H1 (cell line): ENCODE data around the gene FCER2. TPM values are rescaled to one million over a fixed set of nuclear protein-coding genes. Genes with fewer than 3 reads are reported as not detected.
A peak's percentile ranks its signal among the peaks of the same experiment; 100 is the strongest.

ENCODE experiments used
- CTCF ChIA-PET: fragments of 300-600 bp; sonication (Branson Sonifier 250); formaldehyde crosslinking; loops from one replicate; lab custom pipeline; 2021; ENCODE audit not compliant: partially characterized antibody; lab: Charles Lee
- POLR2A ChIA-PET: fragments of 300-600 bp; sonication (Branson Sonifier 250); formaldehyde crosslinking; loops from one replicate; lab custom pipeline; 2021; ENCODE audit warnings: inconsistent platforms; ENCODE audit not compliant: partially characterized antibody; lab: Charles Lee
- DNase-seq, 2 experiments: peaks; one replicate each; pipeline versions ENCODE4 v3.0.0 to v3.0.0-alpha.2; 2010 to 2022; ENCODE audit warnings: low spot score in 2 of 2, low read depth in 1 of 2, mixed read lengths in 1 of 2
- FAIRE-seq: peaks from 2 replicates; lab custom pipeline; 2011; peaks lifted over from hg19 to GRCh38; lab: Jason Lieb, UNC
- H2AFZ ChIP-seq: 2 replicates; pipeline ENCODE4 v1.8.1; 2012; ENCODE audit warnings: low read length, inconsistent platforms
- H2AK5ac ChIP-seq: 2 replicates; pipeline ENCODE4 v1.6.1; 2013; ENCODE audit warnings: low read depth, low read length
- H2BK120ac ChIP-seq: replicated peaks from 2 replicates; pipeline ENCODE3; 2013; ENCODE audit warnings: low read depth, low read length, inconsistent platforms
- H2BK12ac ChIP-seq: 2 replicates; pipeline ENCODE4 v1.6.1; 2013; ENCODE audit warnings: low read depth, low read length
- H2BK15ac ChIP-seq: 2 replicates; pipeline ENCODE4 v1.6.1; 2013; ENCODE audit warnings: low read length
- H2BK20ac ChIP-seq: 2 replicates; pipeline ENCODE4 v1.6.1; 2013; ENCODE audit warnings: low read length
- H2BK5ac ChIP-seq: 2 replicates; pipeline ENCODE4 v1.6.1; 2013; ENCODE audit warnings: low read depth, low read length
- H3K14ac ChIP-seq: 2 replicates; pipeline ENCODE4 v1.6.1; 2013; ENCODE audit warnings: inconsistent platforms; ENCODE audit not compliant: insufficient read length
- H3K18ac ChIP-seq: 2 replicates; pipeline ENCODE4 v1.6.1; 2013; ENCODE audit warnings: low read length; ENCODE audit errors: extremely low read depth
- H3K23ac ChIP-seq: 2 replicates; pipeline ENCODE4 v1.6.1; 2013; ENCODE audit warnings: inconsistent platforms; ENCODE audit not compliant: insufficient read length
- H3K23me2 ChIP-seq: 2 replicates; pipeline ENCODE4 v1.6.1; 2013; ENCODE audit warnings: low read depth, low read length
- H3K27ac ChIP-seq: 2 replicates; pipeline ENCODE4 v1.6.1; 2011; ENCODE audit warnings: low read depth, low read length, inconsistent platforms
- H3K27me3 ChIP-seq, 4 experiments: replicated peaks in 1 of 4; 1 replicate in 1 of 4; 2 replicates in 3 of 4; pipeline versions ENCODE4 v1.6.1 to v1.8.1; 2011 to 2013; ENCODE audit warnings: low read length in 3 of 4, mild to moderate bottlenecking in 3 of 4, inconsistent platforms in 2 of 4, mixed read lengths in 2 of 4, moderate library complexity in 1 of 4; ENCODE audit not compliant: control insufficient read depth in 3 of 4, insufficient read depth in 3 of 4; ENCODE audit errors: extremely low read depth in 1 of 4
- H3K36me3 ChIP-seq, 4 experiments: 2 replicates each; pipeline versions ENCODE4 v1.6.1 to v1.8.1; 2011 to 2013; ENCODE audit warnings: mild to moderate bottlenecking in 4 of 4, low read length in 3 of 4, moderate library complexity in 2 of 4, control low read depth in 1 of 4, inconsistent platforms in 1 of 4; ENCODE audit not compliant: insufficient read depth in 4 of 4, control insufficient read depth in 2 of 4
- H3K4ac ChIP-seq: replicated peaks from 2 replicates; pipeline ENCODE3; 2013; ENCODE audit warnings: low read length, low read depth, mixed read lengths, inconsistent platforms; ENCODE audit not compliant: insufficient read length
- H3K4me1 ChIP-seq, 4 experiments: replicated peaks in 1 of 4; 1 replicate in 1 of 4; 2 replicates in 3 of 4; pipeline versions ENCODE4 v1.6.1 to v1.8.1; 2011 to 2013; ENCODE audit warnings: low read length in 3 of 4, inconsistent platforms in 2 of 4, mixed read lengths in 1 of 4; ENCODE audit not compliant: insufficient read depth in 4 of 4, control insufficient read depth in 3 of 4
- H3K4me2 ChIP-seq, 2 experiments: 2 replicates each; pipeline versions ENCODE4 v1.6.1 to v1.8.1; 2011 to 2013; ENCODE audit warnings: low read depth in 2 of 2, low read length in 2 of 2, control low read depth in 1 of 2, inconsistent platforms in 1 of 2, mild to moderate bottlenecking in 1 of 2; ENCODE audit not compliant: insufficient read depth in 1 of 2
- H3K4me3 ChIP-seq, 4 experiments: fragments of 200-600, 300-600 bp in 1 of 4; sonication (generic), shearing (Covaris generic), sonication (Bioruptor Twin) in 1 of 4; 2 replicates each; pipeline versions ENCODE4 v1.5.1 to v1.8.1; 2011 to 2016; ENCODE audit warnings: low read length in 4 of 4, low read depth in 3 of 4, control low read depth in 2 of 4, inconsistent platforms in 2 of 4, mild to moderate bottlenecking in 2 of 4, mixed read lengths in 1 of 4, moderate library complexity in 1 of 4; ENCODE audit not compliant: insufficient read depth in 2 of 4; ENCODE audit errors: extremely low read depth in 1 of 4
- H3K56ac ChIP-seq: replicated peaks from 2 replicates; pipeline ENCODE3; 2013; ENCODE audit warnings: low read depth, mild to moderate bottlenecking, mixed read lengths, low read length, inconsistent platforms; ENCODE audit not compliant: insufficient read length
- H3K79me1 ChIP-seq: 2 replicates; pipeline ENCODE4 v1.6.1; 2013; ENCODE audit warnings: low read depth, low read length, control low read depth
- H3K79me2 ChIP-seq, 2 experiments: 2 replicates each; pipeline versions ENCODE4 v1.6.1 to v1.8.1; 2012 to 2013; ENCODE audit warnings: low read length in 2 of 2, mild to moderate bottlenecking in 2 of 2, inconsistent platforms in 1 of 2; ENCODE audit not compliant: insufficient read depth in 2 of 2, control insufficient read depth in 1 of 2
- H3K9ac ChIP-seq, 4 experiments: replicated peaks in 1 of 4; 1 replicate in 1 of 4; 2 replicates in 3 of 4; pipeline versions ENCODE4 v1.6.1 to v1.8.1; 2011 to 2013; ENCODE audit warnings: low read depth in 3 of 4, low read length in 3 of 4, control low read depth in 2 of 4, mild to moderate bottlenecking in 2 of 4, moderate library complexity in 2 of 4, inconsistent platforms in 1 of 4; ENCODE audit errors: extremely low read depth in 1 of 4
- H3K9me3 ChIP-seq, 2 experiments: 2 replicates each; pipeline versions ENCODE4 v1.6.1 to v1.8.1; 2012 to 2013; ENCODE audit warnings: mild to moderate bottlenecking in 2 of 2, moderate library complexity in 2 of 2, control low read depth in 1 of 2, inconsistent platforms in 1 of 2, low read depth in 1 of 2, low read length in 1 of 2, mixed read lengths in 1 of 2; ENCODE audit not compliant: insufficient read depth in 2 of 2
- H4K20me1 ChIP-seq, 2 experiments: replicated peaks in 1 of 2; 2 replicates each; pipeline versions ENCODE3 to v1.8.1; 2011 to 2013; ENCODE audit warnings: inconsistent platforms in 2 of 2, low read length in 2 of 2, mild to moderate bottlenecking in 1 of 2; ENCODE audit not compliant: insufficient read depth in 2 of 2, control insufficient read depth in 1 of 2
- H4K5ac ChIP-seq: 2 replicates; pipeline ENCODE4 v1.6.1; 2013; ENCODE audit warnings: low read length, low read depth, mixed read lengths, inconsistent platforms; ENCODE audit not compliant: insufficient read length
- H4K8ac ChIP-seq: 2 replicates; pipeline ENCODE4 v1.8.0; 2013; ENCODE audit warnings: mild to moderate bottlenecking, moderate library complexity, low read length, inconsistent platforms; ENCODE audit not compliant: insufficient read depth; ENCODE audit errors: extremely low read depth
- H4K91ac ChIP-seq: replicated peaks from 2 replicates; pipeline ENCODE3; 2013; ENCODE audit warnings: low read length, mixed read lengths, inconsistent platforms; ENCODE audit not compliant: insufficient read length
- CTCF ChIP-seq, 3 experiments: IDR thresholded peaks; 1 replicate in 2 of 3; 2 replicates in 1 of 3; pipeline versions ENCODE4 v1.5.1 to v1.6.1; 2011; ENCODE audit warnings: low read length in 3 of 3, mild to moderate bottlenecking in 3 of 3, inconsistent platforms in 2 of 3, low read depth in 1 of 3, moderate library complexity in 1 of 3; ENCODE audit not compliant: insufficient read depth in 1 of 3; ENCODE audit errors: control extremely low read depth in 1 of 3
- GABPA ChIP-seq: IDR thresholded peaks from 2 replicates; pipeline ENCODE4 v1.6.1; 2011; ENCODE audit warnings: mild to moderate bottlenecking, low read length, moderate library complexity, borderline replicate concordance; ENCODE audit not compliant: insufficient read depth
- USF2 ChIP-seq: IDR thresholded peaks from 2 replicates; pipeline ENCODE4 v1.6.1; 2011; ENCODE audit warnings: low read length, improper control_type of control experiment
- WGBS, 2 experiments: shearing (Covaris generic) in 1 of 2; methylation state at CpG; one replicate each; pipeline versions ENCODE4 v1.1.6 to v1.1.7; 2013 to 2015; ENCODE audit warnings: low lambda C conversion rate in 2 of 2, mixed read lengths in 2 of 2, inconsistent platforms in 1 of 2, low coverage in 1 of 2, missing lambda C conversion rate in 1 of 2; ENCODE audit not compliant: insufficient replicate concordance in 2 of 2, insufficient coverage in 1 of 2, insufficient read length in 1 of 2; ENCODE audit errors: extremely low coverage in 1 of 2, missing lambda C conversion rate in 1 of 2; 5-methylcytosine and 5-hydroxymethylcytosine counted together
- polyA plus RNA-seq, 7 experiments: library from polyadenylated mRNA; depleted of rRNA in 3 of 7; stranded (reverse) in 5 of 7; unstranded in 2 of 7; fragments of >200 nt in 5 of 7; fragments of 200-250 nt in 2 of 7; gene quantifications; 1 replicate in 5 of 7; 2 replicates in 1 of 7; 4 replicates in 1 of 7; pipeline versions ENCODE4 v1.2.1 to v1.2.3, GENCODE V29; 2011 to 2013; ENCODE audit warnings: missing spikeins in 2 of 7, mixed read lengths in 2 of 7
- total RNA-seq: library from RNA; stranded (reverse); fragmentation: NEBNext Ultra II Directional; extraction: Animal tissue kit (Norgen Biotek cat#: 25700); gene quantifications from 2 replicates; pipeline ENCODE4 v1.2.1, GENCODE V29; 2021

The FCER2 gene
- total and polyA plus RNA-seq, 2 of the 8 experiments (the other 6 are each of a cell fraction or from before 2014, with no cell fraction given), result 0.67 TPM; not detected in 1

GRCh38 chr19:7682175-7682855, 19.6 kb downstream of the FCER2 start:
- Histone ChIP-seq H3K4me1 (peaks cover 0 to 6% (median 4%) of the 10 kb centered on the region in 4 experiments; a peak in 5 of 7 replicates), H4K5ac (no peak overlapping the region), H2BK15ac (peak overlapping the region; percentile 29; the same call in 1 of the 2 replicates), H3K4me2 (peak overlapping the region; percentile 57 to 80), H2BK120ac (no peak overlapping the region), H3K4me3 (peak overlapping the region; percentile 8 to 98 (median 30); a peak in 5 of 8 replicates), H2AK5ac (no peak overlapping the region), H3K79me2 (peaks cover 0 to 6% of the 10 kb centered on the region in 2 experiments; a peak in 1 of 4 replicates), H3K9ac (peak overlapping the region in 2 of 4 experiments; percentile 16 to 32; a peak in 1 of 7 replicates), H2BK20ac (no peak overlapping the region), H3K27me3 (0 out of 7 replicates have a peak, but pooled peaks cover 0 to 2% (median 0%) of the 10 kb centered on the region in 4 experiments), H3K14ac (no peak overlapping the region), H3K36me3 (peaks cover 0 to 12% (median 6%) of the 10 kb centered on the region in 4 experiments; a peak in 4 of 8 replicates), H3K18ac (peak overlapping the region; percentile 78; the same call in 1 of the 2 replicates), H4K91ac (peak overlapping the region; percentile 66), H4K8ac (no peak overlapping the region; the same call in none of the 2 replicates), H3K27ac (peak overlapping the region; percentile 60), H3K79me1 (peaks cover 4% of the 10 kb centered on the region), H3K23ac (no peak overlapping the region), H3K56ac (no peak overlapping the region), H2BK5ac (peak overlapping the region; percentile 52), H2AFZ (no peak overlapping the region), H2BK12ac (peak overlapping the region; percentile 75; the same call in 1 of the 2 replicates), H3K23me2 (peaks cover 8% of the 10 kb centered on the region; the same call in 1 of the 2 replicates), H4K20me1 (peaks cover 0 to 8% of the 10 kb centered on the region in 2 experiments), H3K4ac (peak overlapping the region; percentile 32), H3K9me3 (no peaks in the 10 kb centered on the region)
- 92% methylated on average over 61 of the region's 74 CpGs; no CpG with 5 or more reads in 1 of the 2 experiments for WGBS, 2 experiments
- ChIA-PET CTCF (interaction anchor here (2.0 to 2.5 kb wide), 2 partner anchors 99 to 118 kb away, joined by 12 to 36 read pairs; no protein-coding TSS in a partner anchor), POLR2A (interaction anchor here (2.1 kb wide), 1 partner anchor 39 kb away, joined by 11 read pairs; no protein-coding TSS in a partner anchor)
- no peak for FAIRE-seq
- DNase-seq, result no peak
- peak in 1 of 3 experiments; percentile 38; a peak in 1 of 4 replicates for TF ChIP-seq CTCF (IDR thresholded peaks at IDR 0.05; ENCODE audit: control extremely low read depth in 1 of 3, insufficient read depth in 1 of 3, low read depth in 1 of 3, low read length in 3 of 3)
- TF ChIP-seq GABPA, result 0 out of 2 replicates have a peak, but pooled peaks have one; percentile 11
- no peak for TF ChIP-seq USF2
